ENCODE measurements around the gene PDP2.

Gene PDP2

DNA sequence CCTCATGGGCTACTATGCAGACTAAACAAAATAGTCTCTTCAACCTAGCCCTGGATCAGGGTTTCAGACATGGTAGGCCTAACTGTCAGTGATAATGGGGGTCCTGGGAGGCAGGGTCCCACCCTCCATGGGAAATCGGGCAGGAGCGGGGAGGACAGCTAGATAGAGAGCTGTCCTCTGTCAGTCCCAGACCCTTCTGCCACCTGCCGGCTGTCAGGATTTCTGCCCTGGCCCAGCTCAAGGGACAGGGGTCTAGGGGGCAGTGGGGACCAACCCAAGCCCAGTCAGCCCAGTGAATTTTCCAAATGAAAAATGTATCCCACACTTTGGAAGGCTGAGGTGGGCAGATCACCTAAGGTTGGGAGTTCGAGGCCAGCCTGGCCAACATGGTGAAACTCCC lies 30.8 kb upstream of the PDP2 start:
- CTCF ChIA-PET: interaction anchor here (0.8 to 1.3 kb wide), 2 partner anchors 18 to 19 kb away, joined by 4 to 5 read pairs; partner anchors contain the start of gene NAE1
- DNase-seq (ENCODE audit: extremely low spot score): no peak
- POLR2A ChIA-PET: interaction anchor here (0.6 to 1.6 kb wide), 3 partner anchors 12 to 19 kb away, joined by 3 to 4 read pairs (median 4); partner anchors contain the start of gene NAE1
- TF ChIP-seq ZNF384 (IDR thresholded peaks at IDR 0.05) (no peak), SP1 (IDR thresholded peaks at IDR 0.05) (no peak), BHLHE40 (IDR thresholded peaks at IDR 0.05; ENCODE audit: borderline replicate concordance) (no peak), CTBP1 (IDR thresholded peaks at IDR 0.05; ENCODE audit: borderline replicate concordance) (no peak), FOXM1 (IDR thresholded peaks at IDR 0.05; ENCODE audit: borderline replicate concordance) (no peak), FOXA1 (IDR thresholded peaks at IDR 0.05) (no peak), L3MBTL2 (conservative IDR thresholded peaks at IDR 0.05) (no peak), FOXK2 (IDR thresholded peaks at IDR 0.05) (no peak), LEF1 (IDR thresholded peaks at IDR 0.05; ENCODE audit: borderline replicate concordance) (no peak), ARNT (IDR thresholded peaks at IDR 0.05) (no peak), ELF4 (IDR thresholded peaks at IDR 0.05) (no peak), NFRKB (IDR thresholded peaks at IDR 0.05) (no peak), HDGF (IDR thresholded peaks at IDR 0.05; ENCODE audit: borderline replicate concordance) (no peak), SUZ12 (IDR thresholded peaks at IDR 0.05) (no peak), TARDBP (IDR thresholded peaks at IDR 0.05) (no peak)
- TF ChIP-seq, protein P1, sequence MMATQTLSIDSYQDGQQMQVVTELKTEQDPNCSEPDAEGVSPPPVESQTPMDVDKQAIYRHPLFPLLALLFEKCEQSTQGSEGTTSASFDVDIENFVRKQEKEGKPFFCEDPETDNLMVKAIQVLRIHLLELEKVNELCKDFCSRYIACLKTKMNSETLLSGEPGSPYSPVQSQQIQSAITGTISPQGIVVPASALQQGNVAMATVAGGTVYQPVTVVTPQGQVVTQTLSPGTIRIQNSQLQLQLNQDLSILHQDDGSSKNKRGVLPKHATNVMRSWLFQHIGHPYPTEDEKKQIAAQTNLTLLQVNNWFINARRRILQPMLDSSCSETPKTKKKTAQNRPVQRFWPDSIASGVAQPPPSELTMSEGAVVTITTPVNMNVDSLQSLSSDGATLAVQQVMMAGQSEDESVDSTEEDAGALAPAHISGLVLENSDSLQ (IDR thresholded peaks at IDR 0.05): no peak

DNA sequence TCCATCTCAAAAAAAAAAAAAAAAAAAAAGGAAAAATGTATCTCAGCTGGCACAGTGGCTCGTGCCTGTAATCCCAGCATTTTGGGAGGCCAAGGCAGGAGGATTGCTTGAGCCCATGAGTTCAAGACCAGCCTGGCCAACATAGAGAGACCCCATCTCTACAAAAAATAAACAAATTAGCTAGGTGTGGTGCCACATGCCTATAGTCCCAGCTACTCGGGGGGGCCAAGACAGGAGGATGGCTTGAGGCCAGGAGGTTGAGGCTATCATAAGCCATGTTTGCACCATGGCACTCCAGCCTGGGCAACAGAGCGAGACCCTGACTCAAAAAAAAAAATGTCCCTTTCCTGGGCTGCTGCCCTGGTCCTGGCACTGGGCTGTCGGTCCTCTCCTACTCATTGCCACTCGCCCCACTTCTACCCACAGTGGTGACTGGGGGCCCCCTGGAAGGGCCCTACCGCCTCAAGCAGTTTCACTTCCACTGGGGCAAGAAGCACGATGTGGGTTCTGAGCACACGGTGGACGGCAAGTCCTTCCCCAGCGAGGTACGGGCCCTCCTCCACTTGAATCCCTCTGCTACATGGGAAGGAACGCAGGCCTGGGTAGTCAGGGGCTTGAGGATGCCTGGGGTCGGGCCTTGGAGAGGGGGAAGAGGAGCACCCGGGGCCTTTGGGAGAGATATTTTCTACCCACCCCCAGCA lies 30.1 kb upstream of the PDP2 start:
- TF ChIP-seq HDGF (IDR thresholded peaks at IDR 0.05; ENCODE audit: borderline replicate concordance) (no peak), TARDBP (IDR thresholded peaks at IDR 0.05) (no peak), FOXA1 (IDR thresholded peaks at IDR 0.05) (no peak), SP1 (IDR thresholded peaks at IDR 0.05) (no peak), L3MBTL2 (conservative IDR thresholded peaks at IDR 0.05) (no peak), NFRKB (IDR thresholded peaks at IDR 0.05) (no peak), BHLHE40 (IDR thresholded peaks at IDR 0.05; ENCODE audit: borderline replicate concordance) (no peak), FOXK2 (IDR thresholded peaks at IDR 0.05) (no peak), ELF4 (IDR thresholded peaks at IDR 0.05) (no peak), CTBP1 (IDR thresholded peaks at IDR 0.05; ENCODE audit: borderline replicate concordance) (no peak)
- TF ChIP-seq, protein P1 (IDR thresholded peaks at IDR 0.05): no peak
- POLR2A ChIA-PET: interaction anchor here (1.6 kb wide), 1 partner anchor 11 kb away, joined by 4 read pairs; no protein-coding TSS in a partner anchor
- CTCF ChIA-PET: interaction anchor here (1.3 kb wide), 1 partner anchor 20 kb away, joined by 4 read pairs; the partner anchor contains the start of gene NAE1
- no peak for DNase-seq (ENCODE audit: extremely low spot score)

DNA sequence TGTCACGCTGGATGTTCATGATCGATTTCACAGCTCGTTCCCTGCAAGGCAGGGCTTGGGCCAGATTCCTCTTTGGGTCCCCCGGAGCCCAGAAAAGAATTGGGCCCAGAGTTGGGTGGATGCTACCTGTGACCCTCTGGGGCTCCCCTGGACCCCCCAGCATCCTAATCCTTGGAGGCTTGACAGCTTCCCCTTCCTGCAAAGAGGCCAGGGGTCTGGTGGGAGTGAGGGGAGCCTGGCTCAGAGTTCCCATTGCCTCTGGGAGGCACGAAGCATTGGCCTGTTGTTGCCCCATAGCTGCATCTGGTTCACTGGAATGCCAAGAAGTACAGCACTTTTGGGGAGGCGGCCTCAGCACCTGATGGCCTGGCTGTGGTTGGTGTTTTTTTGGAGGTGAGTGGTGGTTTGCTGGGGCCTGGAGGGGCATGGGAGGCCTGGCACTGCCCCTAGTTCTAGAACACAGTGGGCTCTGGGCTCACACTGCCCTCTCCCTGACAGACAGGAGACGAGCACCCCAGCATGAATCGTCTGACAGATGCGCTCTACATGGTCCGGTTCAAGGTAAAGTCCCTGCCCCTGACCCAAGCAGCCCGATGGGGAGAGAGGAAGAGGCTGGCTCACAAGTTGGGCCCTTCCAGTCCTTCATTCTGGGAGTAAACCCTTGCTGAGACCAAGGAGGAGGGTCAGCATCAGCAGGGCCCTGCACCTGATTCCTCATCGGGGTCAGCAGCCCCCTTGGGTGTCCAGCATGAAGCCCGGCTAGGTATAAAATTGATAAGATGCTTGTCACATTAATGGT lies 28.9 kb upstream of the PDP2 start:
- ChIA-PET CTCF (no interaction called here), POLR2A (no interaction called here)
- no peak for DNase-seq (ENCODE audit: extremely low spot score)
- TF ChIP-seq, protein P1 (IDR thresholded peaks at IDR 0.05): no peak
- TF ChIP-seq CTBP1 (IDR thresholded peaks at IDR 0.05; ENCODE audit: borderline replicate concordance) (no peak), ARNT (IDR thresholded peaks at IDR 0.05) (no peak), ELF4 (IDR thresholded peaks at IDR 0.05) (no peak), BHLHE40 (IDR thresholded peaks at IDR 0.05; ENCODE audit: borderline replicate concordance) (no peak), TARDBP (IDR thresholded peaks at IDR 0.05) (no peak), FOXK2 (IDR thresholded peaks at IDR 0.05) (no peak), ZNF384 (IDR thresholded peaks at IDR 0.05) (no peak), SP1 (IDR thresholded peaks at IDR 0.05) (no peak), SUZ12 (IDR thresholded peaks at IDR 0.05) (no peak)

DNA sequence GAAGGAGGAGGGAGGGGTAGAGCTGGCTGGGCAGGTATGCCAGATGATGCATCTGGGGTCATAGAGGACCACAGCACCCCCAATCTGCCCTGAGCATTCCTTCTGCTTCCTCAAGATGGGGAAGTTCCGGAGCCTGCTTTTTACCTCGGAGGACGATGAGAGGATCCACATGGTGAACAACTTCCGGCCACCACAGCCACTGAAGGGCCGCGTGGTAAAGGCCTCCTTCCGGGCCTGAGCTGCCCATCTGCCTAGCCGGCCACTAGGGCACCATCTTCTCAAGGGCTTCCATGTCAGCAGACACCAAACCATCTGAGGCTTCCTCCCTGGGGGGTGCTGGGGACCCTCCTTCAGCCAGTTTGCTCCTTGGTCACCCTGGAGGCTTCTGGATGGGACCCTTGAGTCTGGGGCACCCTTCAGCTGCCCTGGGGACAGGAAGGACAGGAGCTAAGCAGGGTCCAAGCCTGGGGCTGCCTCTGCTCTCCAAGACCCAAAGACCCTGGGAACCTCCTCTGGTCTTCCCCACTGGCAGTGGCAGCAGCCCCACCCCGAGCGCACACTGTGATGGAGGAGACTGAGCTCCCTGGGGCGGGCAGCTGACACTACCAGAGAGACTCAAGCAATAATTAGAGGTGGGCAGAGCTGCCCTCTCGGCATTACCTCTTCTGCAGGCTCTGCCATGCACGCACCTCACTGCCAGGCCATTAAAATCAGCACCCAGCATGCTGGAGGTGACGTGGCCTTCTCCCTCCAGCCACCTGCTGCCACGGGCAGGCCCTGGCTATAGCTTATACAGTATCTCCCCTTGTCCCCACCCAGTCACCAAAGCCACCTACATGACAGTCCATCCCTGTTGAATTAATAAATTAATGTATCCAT lies 26.8 kb upstream of the PDP2 start:
- POLR2A ChIA-PET: interaction anchor here (1.2 kb wide), 1 partner anchor 23 kb away, joined by 3 read pairs; the partner anchor contains the start of gene NAE1
- CTCF ChIA-PET: interaction anchor here (1.2 kb wide), 2 partner anchors 14 to 23 kb away, joined by 3 to 4 read pairs; partner anchors contain the start of gene NAE1
- no peak for DNase-seq (ENCODE audit: extremely low spot score)
- TF ChIP-seq BHLHE40 (IDR thresholded peaks at IDR 0.05; ENCODE audit: borderline replicate concordance) (no peak), FOXA1 (IDR thresholded peaks at IDR 0.05) (no peak), NFRKB (IDR thresholded peaks at IDR 0.05) (no peak), SP1 (IDR thresholded peaks at IDR 0.05) (no peak), FOXM1 (IDR thresholded peaks at IDR 0.05; ENCODE audit: borderline replicate concordance) (no peak), ARNT (IDR thresholded peaks at IDR 0.05) (no peak), FOXK2 (IDR thresholded peaks at IDR 0.05) (no peak), L3MBTL2 (conservative IDR thresholded peaks at IDR 0.05) (no peak), CTBP1 (IDR thresholded peaks at IDR 0.05; ENCODE audit: borderline replicate concordance) (no peak), SUZ12 (IDR thresholded peaks at IDR 0.05) (no peak), TARDBP (IDR thresholded peaks at IDR 0.05) (no peak)
- TF ChIP-seq, protein P1 (IDR thresholded peaks at IDR 0.05): no peak
